GM18870 (cell line): ENCODE measurements around the gene ABHD15.

Source experiments
- ATAC-seq: cut with Tn5 transposase; IDR thresholded peaks from one replicate; pipeline ENCODE4 v1.9.1; 2021; ENCODE audit warnings: moderate library complexity; ENCODE audit not compliant: unreplicated experiment

ABHD15 gene

GRCh38 chr17:29594519-29595090 is 27.8 kb upstream of the ABHD15 start:
- ATAC-seq: no peak

- ATAC-seq: no peak
Measured at GRCh38 chr17:29593591-29594518, 27.0 kb upstream of the ABHD15 start.

GRCh38 chr17:29592850-29593551 is 26.2 kb upstream of the ABHD15 start, which contains the start of gene ANKRD13B:
TSS of gene ANKRD13B (plus strand) at chr17:29593132. CDS start at chr17:29593622, 490 bp downstream.
- ATAC-seq: no peak

GRCh38 chr17:29591737-29592608 is 25.1 kb upstream of the ABHD15 start:
- ATAC-seq: no peak

GRCh38 chr17:29591146-29591736 is 24.4 kb upstream of the ABHD15 start:
- ATAC-seq: no peak

GRCh38 chr17:29590411-29591145 is 23.7 kb upstream of the ABHD15 start:
- ATAC-seq: no peak

GRCh38 chr17:29589524-29590410 is 22.9 kb upstream of the ABHD15 start, which contains the start of gene GIT1:
TSS of gene GIT1 (minus strand) at chr17:29589648. CDS start at chr17:29589378, 270 bp downstream.
- ATAC-seq: no peak

- ATAC-seq: no peak
Measured at GRCh38 chr17:29588562-29589411, 21.9 kb upstream of the ABHD15 start.

- ATAC-seq: no peak
Measured at GRCh38 chr17:29588017-29588561, 21.3 kb upstream of the ABHD15 start.

- ATAC-seq: no peak
Measured at GRCh38 chr17:29587591-29587990, 20.8 kb upstream of the ABHD15 start.

- ATAC-seq: no peak
Measured at GRCh38 chr17:29586676-29587469, 20.0 kb upstream of the ABHD15 start.

GRCh38 chr17:29585080-29585751 is 18.4 kb upstream of the ABHD15 start:
- no peak for ATAC-seq

GRCh38 chr17:29584452-29585079 is 17.7 kb upstream of the ABHD15 start:
- no peak for ATAC-seq

GRCh38 chr17:29583324-29584248 is 16.7 kb upstream of the ABHD15 start:
- no peak for ATAC-seq
